WTC11 (cell line): ENCODE measurements around the gene CCDC50. TPM values are rescaled to one million over a fixed set of nuclear protein-coding genes. Genes with fewer than 3 reads are reported as not detected.
A peak's percentile ranks its signal among the peaks of the same experiment; 100 is the strongest.

Source experiments
- ATAC-seq: fragments of 200-7000 bp; cut with Tn5 transposase; 2 replicates; pipeline ENCODE4 v1.10.0; 2021; ENCODE audit warnings: mild to moderate bottlenecking, moderate library complexity
- CTCF ChIA-PET: fragments of 300-600 bp; sonication (Branson Sonifier 250); formaldehyde crosslinking; loops from one replicate; lab custom pipeline; 2021; ENCODE audit warnings: antibody characterized with exemption; lab: Charles Lee
- POLR2A ChIA-PET: fragments of 350-600 bp; sonication (Branson Sonifier 250); formaldehyde crosslinking; loops from one replicate; lab custom pipeline; 2021; ENCODE audit warnings: antibody characterized with exemption; lab: Charles Lee
- DNase-seq: peaks from one replicate; pipeline ENCODE4 v3.0.0; 2021; ENCODE audit warnings: low spot score
- H3K27ac Mint-ChIP-seq: 2 replicates; pipeline ENCODE4 v1.8.0; 2021; ENCODE audit warnings: mixed read lengths
- H3K27me3 Mint-ChIP-seq: 2 replicates; pipeline ENCODE4 v1.8.0; 2021; ENCODE audit warnings: low read depth, mild to moderate bottlenecking, moderate library complexity, mixed read lengths
- H3K36me3 Mint-ChIP-seq: 2 replicates; pipeline ENCODE4 v1.8.0; 2021; ENCODE audit warnings: mixed read lengths
- H3K4me1 Mint-ChIP-seq: 2 replicates; pipeline ENCODE4 v1.8.0; 2022; ENCODE audit warnings: mixed read lengths
- H3K4me3 Mint-ChIP-seq: 2 replicates; pipeline ENCODE4 v1.8.0; 2021; ENCODE audit warnings: mild to moderate bottlenecking, moderate library complexity, mixed read lengths
- H3K9me3 Mint-ChIP-seq: 2 replicates; pipeline ENCODE4 v1.8.0; 2021; ENCODE audit warnings: mixed read lengths
- CREM ChIP-seq: sonication (generic); formaldehyde crosslinking; IDR thresholded peaks from 2 replicates; pipeline ENCODE4 v1.8.1; 2022; ENCODE audit warnings: mild to moderate bottlenecking, missing genetic modification reagents, moderate library complexity
- GRHL2 ChIP-seq: fragments of 250-450 bp; sonication (Bioruptor Pico); IDR thresholded peaks from 2 replicates; pipeline ENCODE4 v1.8.0; 2022; ENCODE audit warnings: mild to moderate bottlenecking, moderate library complexity; ENCODE audit not compliant: insufficient replicate concordance, severe bottlenecking
- HMGA2 ChIP-seq: fragments of 250-450 bp; sonication (Bioruptor Pico); IDR thresholded peaks from 2 replicates; pipeline ENCODE4 v1.4.0; 2021; ENCODE audit warnings: mild to moderate bottlenecking, moderate library complexity
- IRF2 ChIP-seq: sonication (generic); formaldehyde crosslinking; IDR thresholded peaks from 2 replicates; pipeline ENCODE4 v1.8.0; 2022; ENCODE audit warnings: low read depth, missing genetic modification reagents, borderline replicate concordance
- JUN ChIP-seq: sonication (generic); formaldehyde crosslinking; IDR thresholded peaks from 2 replicates; pipeline ENCODE4 v1.8.0; 2023; ENCODE audit warnings: mild to moderate bottlenecking, missing genetic modification reagents
- NFE2L1 ChIP-seq: sonication (generic); formaldehyde crosslinking; IDR thresholded peaks from 2 replicates; pipeline ENCODE4 v1.8.1; 2023; ENCODE audit warnings: missing genetic modification reagents
- NR2C2 ChIP-seq: sonication (generic); formaldehyde crosslinking; IDR thresholded peaks from 2 replicates; pipeline ENCODE4 v1.8.0; 2022; ENCODE audit warnings: mild to moderate bottlenecking, missing genetic modification reagents
- NR3C1 ChIP-seq: sonication (generic); formaldehyde crosslinking; conservative IDR thresholded peaks from 2 replicates; pipeline ENCODE4 v1.8.1; 2023; ENCODE audit warnings: low read depth, mild to moderate bottlenecking, missing genetic modification reagents
- OVOL2 ChIP-seq: fragments of 250-450 bp; sonication (Bioruptor Pico); IDR thresholded peaks from 2 replicates; pipeline ENCODE4 v1.9.0; 2021; ENCODE audit warnings: mild to moderate bottlenecking, borderline replicate concordance
- SP1 ChIP-seq: sonication (generic); formaldehyde crosslinking; conservative IDR thresholded peaks from 2 replicates; pipeline ENCODE4 v1.8.1; 2022; ENCODE audit warnings: missing genetic modification reagents
- TCF7 ChIP-seq: sonication (generic); formaldehyde crosslinking; IDR thresholded peaks from 2 replicates; pipeline ENCODE4 v1.8.0; 2022; ENCODE audit warnings: mild to moderate bottlenecking, low read depth, missing genetic modification reagents, moderate library complexity
- TEAD1 ChIP-seq: sonication (generic); formaldehyde crosslinking; IDR thresholded peaks from 2 replicates; pipeline ENCODE4 v1.8.0; 2022; ENCODE audit warnings: mild to moderate bottlenecking, missing genetic modification reagents
- total RNA-seq: library from RNA; stranded (reverse); gene quantifications from 3 replicates; pipeline ENCODE4 v1.2.3, GENCODE V29; 2021
- TF ChIP-seq, protein P1 (sequence below): sonication (generic); formaldehyde crosslinking; IDR thresholded peaks from 2 replicates; pipeline ENCODE4 v1.8.0; 2022; ENCODE audit warnings: mild to moderate bottlenecking, missing genetic modification reagents
- TF ChIP-seq, protein P2 (sequence below): sonication (generic); formaldehyde crosslinking; IDR thresholded peaks from 2 replicates; pipeline ENCODE4 v1.8.1; 2022; ENCODE audit warnings: mild to moderate bottlenecking, missing genetic modification reagents, moderate library complexity, borderline replicate concordance
- TF ChIP-seq, protein P3 (sequence below): sonication (generic); formaldehyde crosslinking; IDR thresholded peaks from 2 replicates; pipeline ENCODE4 v1.8.1; 2022; ENCODE audit warnings: low read depth, missing genetic modification reagents, borderline replicate concordance
- TF ChIP-seq, protein P4 (sequence below): sonication (generic); formaldehyde crosslinking; IDR thresholded peaks from 2 replicates; pipeline ENCODE4 v1.8.1; 2022; ENCODE audit warnings: mild to moderate bottlenecking, moderate library complexity, missing genetic modification reagents
- TF ChIP-seq, protein P5 (sequence below): sonication (generic); formaldehyde crosslinking; IDR thresholded peaks from 2 replicates; pipeline ENCODE4 v1.8.0; 2022; ENCODE audit warnings: mild to moderate bottlenecking, missing genetic modification reagents
- TF ChIP-seq, protein P6 (sequence below): fragments of 250-450 bp; sonication (Bioruptor Pico); IDR thresholded peaks from 2 replicates; pipeline ENCODE4 v1.9.0; 2021; ENCODE audit warnings: moderate library complexity, mild to moderate bottlenecking, inconsistent platforms, borderline replicate concordance
- TF ChIP-seq, protein P7 (sequence below): fragments of 250-450 bp; sonication (Bioruptor Pico); IDR thresholded peaks from 2 replicates; pipeline ENCODE4 v1.9.0; 2021; ENCODE audit warnings: mild to moderate bottlenecking

Gene CCDC50
- total RNA-seq, 1 experiment from 2014 or later, result 33.1 TPM

DNA sequence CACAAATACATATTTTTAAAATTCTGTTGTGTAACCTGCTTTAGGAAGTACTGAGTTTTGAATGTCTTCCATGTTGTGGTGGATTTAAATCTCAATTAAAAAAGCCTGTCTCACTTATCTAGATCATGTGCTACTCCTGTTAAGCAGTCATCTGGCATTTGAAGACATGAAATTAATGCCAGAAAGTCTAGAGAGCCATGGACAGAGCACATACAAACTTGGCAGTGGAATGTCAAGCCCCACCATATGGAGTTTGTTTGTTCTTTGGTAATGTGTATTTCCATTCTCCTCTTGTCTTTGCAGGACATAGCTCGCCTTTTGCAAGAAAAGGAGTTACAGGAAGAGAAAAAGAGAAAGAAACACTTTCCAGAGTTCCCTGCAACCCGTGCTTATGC lies 40.4 kb downstream of the CCDC50 start:
- H3K27me3 Mint-ChIP-seq, result no peaks in the 10 kb centered on the region
- peaks cover 67% of the 10 kb centered on the region for H3K4me1 Mint-ChIP-seq
- H3K9me3 Mint-ChIP-seq, result no peaks in the 10 kb centered on the region
- ChIA-PET CTCF (no interaction called here), POLR2A (interaction anchor here (0.7 kb wide), 1 partner anchor 39 kb away, joined by 3 read pairs; the partner anchor contains the start of gene UTS2B)
- H3K4me3 Mint-ChIP-seq, result no peak overlapping the region
- peak overlapping the region; percentile 74 for H3K27ac Mint-ChIP-seq
- DNase-seq (no peak), ATAC-seq (peak; percentile 41; the same call in 1 of the 2 replicates)
- H3K36me3 Mint-ChIP-seq, result peaks cover 10% of the 10 kb centered on the region
- TF ChIP-seq, protein P1, sequence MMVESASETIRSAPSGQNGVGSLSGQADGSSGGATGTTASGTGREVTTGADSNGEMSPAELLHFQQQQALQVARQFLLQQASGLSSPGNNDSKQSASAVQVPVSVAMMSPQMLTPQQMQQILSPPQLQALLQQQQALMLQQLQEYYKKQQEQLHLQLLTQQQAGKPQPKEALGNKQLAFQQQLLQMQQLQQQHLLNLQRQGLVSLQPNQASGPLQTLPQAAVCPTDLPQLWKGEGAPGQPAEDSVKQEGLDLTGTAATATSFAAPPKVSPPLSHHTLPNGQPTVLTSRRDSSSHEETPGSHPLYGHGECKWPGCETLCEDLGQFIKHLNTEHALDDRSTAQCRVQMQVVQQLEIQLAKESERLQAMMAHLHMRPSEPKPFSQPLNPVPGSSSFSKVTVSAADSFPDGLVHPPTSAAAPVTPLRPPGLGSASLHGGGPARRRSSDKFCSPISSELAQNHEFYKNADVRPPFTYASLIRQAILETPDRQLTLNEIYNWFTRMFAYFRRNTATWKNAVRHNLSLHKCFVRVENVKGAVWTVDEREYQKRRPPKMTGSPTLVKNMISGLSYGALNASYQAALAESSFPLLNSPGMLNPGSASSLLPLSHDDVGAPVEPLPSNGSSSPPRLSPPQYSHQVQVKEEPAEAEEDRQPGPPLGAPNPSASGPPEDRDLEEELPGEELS (CRISPR knock-in tag), result no peak
- TF ChIP-seq NR3C1 (CRISPR knock-in tag) (no peak), OVOL2 (CRISPR knock-in tag) (no peak), IRF2 (no peak), CREM (CRISPR knock-in tag) (no peak), JUN (CRISPR knock-in tag) (no peak), TCF7 (CRISPR knock-in tag) (no peak), HMGA2 (CRISPR knock-in tag) (no peak), SP1 (CRISPR knock-in tag) (no peak), TEAD1 (CRISPR knock-in tag) (no peak), NFE2L1 (no peak), NR2C2 (no peak), GRHL2 (CRISPR knock-in tag) (no peak)
- TF ChIP-seq, protein P2, sequence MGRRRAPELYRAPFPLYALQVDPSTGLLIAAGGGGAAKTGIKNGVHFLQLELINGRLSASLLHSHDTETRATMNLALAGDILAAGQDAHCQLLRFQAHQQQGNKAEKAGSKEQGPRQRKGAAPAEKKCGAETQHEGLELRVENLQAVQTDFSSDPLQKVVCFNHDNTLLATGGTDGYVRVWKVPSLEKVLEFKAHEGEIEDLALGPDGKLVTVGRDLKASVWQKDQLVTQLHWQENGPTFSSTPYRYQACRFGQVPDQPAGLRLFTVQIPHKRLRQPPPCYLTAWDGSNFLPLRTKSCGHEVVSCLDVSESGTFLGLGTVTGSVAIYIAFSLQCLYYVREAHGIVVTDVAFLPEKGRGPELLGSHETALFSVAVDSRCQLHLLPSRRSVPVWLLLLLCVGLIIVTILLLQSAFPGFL (CRISPR knock-in tag), result no peak
- TF ChIP-seq, protein P3, sequence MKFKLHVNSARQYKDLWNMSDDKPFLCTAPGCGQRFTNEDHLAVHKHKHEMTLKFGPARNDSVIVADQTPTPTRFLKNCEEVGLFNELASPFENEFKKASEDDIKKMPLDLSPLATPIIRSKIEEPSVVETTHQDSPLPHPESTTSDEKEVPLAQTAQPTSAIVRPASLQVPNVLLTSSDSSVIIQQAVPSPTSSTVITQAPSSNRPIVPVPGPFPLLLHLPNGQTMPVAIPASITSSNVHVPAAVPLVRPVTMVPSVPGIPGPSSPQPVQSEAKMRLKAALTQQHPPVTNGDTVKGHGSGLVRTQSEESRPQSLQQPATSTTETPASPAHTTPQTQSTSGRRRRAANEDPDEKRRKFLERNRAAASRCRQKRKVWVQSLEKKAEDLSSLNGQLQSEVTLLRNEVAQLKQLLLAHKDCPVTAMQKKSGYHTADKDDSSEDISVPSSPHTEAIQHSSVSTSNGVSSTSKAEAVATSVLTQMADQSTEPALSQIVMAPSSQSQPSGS (CRISPR knock-in tag), result no peak
- TF ChIP-seq, protein P4, sequence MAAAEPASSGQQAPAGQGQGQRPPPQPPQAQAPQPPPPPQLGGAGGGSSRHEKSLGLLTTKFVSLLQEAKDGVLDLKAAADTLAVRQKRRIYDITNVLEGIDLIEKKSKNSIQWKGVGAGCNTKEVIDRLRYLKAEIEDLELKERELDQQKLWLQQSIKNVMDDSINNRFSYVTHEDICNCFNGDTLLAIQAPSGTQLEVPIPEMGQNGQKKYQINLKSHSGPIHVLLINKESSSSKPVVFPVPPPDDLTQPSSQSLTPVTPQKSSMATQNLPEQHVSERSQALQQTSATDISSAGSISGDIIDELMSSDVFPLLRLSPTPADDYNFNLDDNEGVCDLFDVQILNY (CRISPR knock-in tag), result no peak
- TF ChIP-seq, protein P5, sequence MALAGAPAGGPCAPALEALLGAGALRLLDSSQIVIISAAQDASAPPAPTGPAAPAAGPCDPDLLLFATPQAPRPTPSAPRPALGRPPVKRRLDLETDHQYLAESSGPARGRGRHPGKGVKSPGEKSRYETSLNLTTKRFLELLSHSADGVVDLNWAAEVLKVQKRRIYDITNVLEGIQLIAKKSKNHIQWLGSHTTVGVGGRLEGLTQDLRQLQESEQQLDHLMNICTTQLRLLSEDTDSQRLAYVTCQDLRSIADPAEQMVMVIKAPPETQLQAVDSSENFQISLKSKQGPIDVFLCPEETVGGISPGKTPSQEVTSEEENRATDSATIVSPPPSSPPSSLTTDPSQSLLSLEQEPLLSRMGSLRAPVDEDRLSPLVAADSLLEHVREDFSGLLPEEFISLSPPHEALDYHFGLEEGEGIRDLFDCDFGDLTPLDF (CRISPR knock-in tag), result no peak
- TF ChIP-seq, protein P6, sequence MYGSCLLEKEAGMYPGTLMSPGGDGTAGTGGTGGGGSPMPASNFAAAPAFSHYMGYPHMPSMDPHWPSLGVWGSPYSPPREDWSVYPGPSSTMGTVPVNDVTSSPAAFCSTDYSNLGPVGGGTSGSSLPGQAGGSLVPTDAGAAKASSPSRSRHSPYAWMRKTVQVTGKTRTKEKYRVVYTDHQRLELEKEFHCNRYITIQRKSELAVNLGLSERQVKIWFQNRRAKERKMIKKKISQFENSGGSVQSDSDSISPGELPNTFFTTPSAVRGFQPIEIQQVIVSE, result no peak
- TF ChIP-seq, protein P7, sequence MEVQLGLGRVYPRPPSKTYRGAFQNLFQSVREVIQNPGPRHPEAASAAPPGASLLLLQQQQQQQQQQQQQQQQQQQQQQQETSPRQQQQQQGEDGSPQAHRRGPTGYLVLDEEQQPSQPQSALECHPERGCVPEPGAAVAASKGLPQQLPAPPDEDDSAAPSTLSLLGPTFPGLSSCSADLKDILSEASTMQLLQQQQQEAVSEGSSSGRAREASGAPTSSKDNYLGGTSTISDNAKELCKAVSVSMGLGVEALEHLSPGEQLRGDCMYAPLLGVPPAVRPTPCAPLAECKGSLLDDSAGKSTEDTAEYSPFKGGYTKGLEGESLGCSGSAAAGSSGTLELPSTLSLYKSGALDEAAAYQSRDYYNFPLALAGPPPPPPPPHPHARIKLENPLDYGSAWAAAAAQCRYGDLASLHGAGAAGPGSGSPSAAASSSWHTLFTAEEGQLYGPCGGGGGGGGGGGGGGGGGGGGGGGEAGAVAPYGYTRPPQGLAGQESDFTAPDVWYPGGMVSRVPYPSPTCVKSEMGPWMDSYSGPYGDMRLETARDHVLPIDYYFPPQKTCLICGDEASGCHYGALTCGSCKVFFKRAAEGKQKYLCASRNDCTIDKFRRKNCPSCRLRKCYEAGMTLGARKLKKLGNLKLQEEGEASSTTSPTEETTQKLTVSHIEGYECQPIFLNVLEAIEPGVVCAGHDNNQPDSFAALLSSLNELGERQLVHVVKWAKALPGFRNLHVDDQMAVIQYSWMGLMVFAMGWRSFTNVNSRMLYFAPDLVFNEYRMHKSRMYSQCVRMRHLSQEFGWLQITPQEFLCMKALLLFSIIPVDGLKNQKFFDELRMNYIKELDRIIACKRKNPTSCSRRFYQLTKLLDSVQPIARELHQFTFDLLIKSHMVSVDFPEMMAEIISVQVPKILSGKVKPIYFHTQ (CRISPR knock-in tag), result no peak
